Kidney (tissue), 14 donors: ENCODE data around the gene SMG5. TPM values are rescaled to one million over a fixed set of nuclear protein-coding genes. Genes with fewer than 3 reads are reported as not detected.
A peak's percentile ranks its signal among the peaks of the same experiment; 100 is the strongest.

Source experiments
- DNase-seq, 5 donors: peaks; one replicate each; pipeline ENCODE4 v3.0.0-alpha.2; 2013 to 2020
- FAIRE-seq: peaks from 2 replicates; lab custom pipeline; 2012; peaks lifted over from hg19 to GRCh38; lab: Jason Lieb, UNC
- H3K27ac ChIP-seq, 2 donors: one replicate each; pipeline ENCODE4 v1.7.0; 2013; ENCODE audit warnings: low read depth in 2 of 2, low read length in 2 of 2, inconsistent platforms in 1 of 2
- H3K27me3 ChIP-seq: one replicate; pipeline ENCODE4 v1.7.1; 2013; ENCODE audit warnings: low read length, inconsistent platforms; ENCODE audit not compliant: control insufficient read depth, insufficient read depth
- H3K36me3 ChIP-seq, 3 donors: one replicate each; pipeline versions ENCODE4 v1.7.0 to v1.7.1; 2013; ENCODE audit warnings: low read length in 3 of 3, control low read depth in 1 of 3, inconsistent platforms in 1 of 3; ENCODE audit not compliant: insufficient read depth in 3 of 3, control insufficient read depth in 2 of 3
- H3K4me1 ChIP-seq, 3 donors: one replicate each; pipeline versions ENCODE4 v1.7.0 to v1.7.1; 2013; ENCODE audit warnings: low read length in 3 of 3, inconsistent platforms in 1 of 3, low read depth in 1 of 3; ENCODE audit not compliant: control insufficient read depth in 2 of 3, insufficient read depth in 2 of 3
- H3K4me3 ChIP-seq, 3 donors: one replicate each; pipeline versions ENCODE4 v1.7.0 to v1.8.1; 2013; ENCODE audit warnings: low read length in 3 of 3, control low read depth in 1 of 3, inconsistent platforms in 1 of 3
- H3K9ac ChIP-seq, 3 donors: one replicate each; pipeline versions ENCODE4 v1.7.0 to v1.7.1; 2013; ENCODE audit warnings: low read length in 3 of 3, control low read depth in 1 of 3, inconsistent platforms in 1 of 3
- H3K9me3 ChIP-seq, 3 donors: one replicate each; pipeline versions ENCODE4 v1.7.0 to v1.7.1; 2013; ENCODE audit warnings: low read length in 3 of 3, control low read depth in 1 of 3, inconsistent platforms in 1 of 3; ENCODE audit not compliant: control insufficient read depth in 2 of 3, insufficient read depth in 1 of 3
- intact Hi-C: fragments of 100-400 bp; cut with DNase I; formaldehyde crosslinking; loops from one replicate; pipeline ENCODE4 v1.11.1; 2022
- polyA plus RNA-seq: library from polyadenylated mRNA; stranded (reverse); fragments of 350-450 nt; fragmentation: Illumina TruSeq; extraction: RNeasy Lipid Tissue Mini Kit (QIAGEN cat#74804); gene quantifications from one replicate; pipeline ENCODE4 v1.2.3, GENCODE V29; 2014; ENCODE audit warnings: low read depth, low replicate concordance; ENCODE audit not compliant: insufficient read depth
- total RNA-seq: library from RNA; stranded (reverse); fragmentation: NEBNext Ultra II Directional; extraction: Animal tissue kit (Norgen Biotek cat#: 25700); gene quantifications from one replicate; pipeline ENCODE4 v1.2.1, GENCODE V29; 2021
- TF ChIP-seq, protein P1 (sequence below): IDR thresholded peaks from 3 replicates; pipeline ENCODE4 v1.5.1; 2012; ENCODE audit warnings: mild to moderate bottlenecking, moderate library complexity, borderline replicate concordance; ENCODE audit not compliant: insufficient read depth; ENCODE audit errors: extremely low read depth
- donor health status: control.
- donor health status: control.
- donor health status: control.
- donor health status: control.
- donor health status: control.
- donor health status: DM: yes; HTN: yes; CAD: no.
- donor health status: Normal renal cell carcinoma (clear cell type).

SMG5 gene
- total and polyA plus RNA-seq, 2 donors from 2014 or later = 46.1 to 69.5 TPM

DNA sequence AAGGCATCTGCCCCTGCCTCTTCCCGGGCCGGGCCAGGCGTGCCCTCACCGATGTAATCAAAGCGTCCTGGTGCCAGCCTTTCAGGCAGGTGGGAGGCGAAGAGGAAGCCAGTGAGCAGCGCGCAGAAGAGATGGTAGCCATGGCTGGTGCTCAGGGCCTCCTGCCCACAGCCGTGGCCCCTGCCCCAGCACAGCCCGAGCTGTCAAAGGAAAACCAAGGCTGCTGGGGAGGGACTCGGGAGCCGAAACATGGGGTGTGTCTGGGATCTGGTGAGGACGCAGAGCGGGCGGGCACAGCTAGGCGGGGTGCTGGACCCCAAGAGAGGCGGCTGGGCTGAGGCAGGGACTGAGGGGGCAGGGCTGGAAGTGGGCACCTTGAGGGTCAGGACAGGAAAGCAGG is 37.9 kb downstream of the SMG5 start:
- H3K27me3 ChIP-seq = no peaks in the 10 kb centered on the region
- DNase-seq = peak in 1 of 5 donors; percentile 55
- intact Hi-C loops = no loop called here
- H3K9ac ChIP-seq = no peak overlapping the region
- no peaks in the 10 kb centered on the region for H3K9me3 ChIP-seq
- H3K36me3 ChIP-seq = peaks cover 0 to 6% (median under 1%) of the 10 kb centered on the region in 3 donors
- FAIRE-seq = no peak
- peaks cover 0 to 7% (median 0%) of the 10 kb centered on the region in 3 donors for H3K4me1 ChIP-seq
- no peak overlapping the region for H3K4me3 ChIP-seq
- no peak overlapping the region for H3K27ac ChIP-seq
- TF ChIP-seq, protein P1, sequence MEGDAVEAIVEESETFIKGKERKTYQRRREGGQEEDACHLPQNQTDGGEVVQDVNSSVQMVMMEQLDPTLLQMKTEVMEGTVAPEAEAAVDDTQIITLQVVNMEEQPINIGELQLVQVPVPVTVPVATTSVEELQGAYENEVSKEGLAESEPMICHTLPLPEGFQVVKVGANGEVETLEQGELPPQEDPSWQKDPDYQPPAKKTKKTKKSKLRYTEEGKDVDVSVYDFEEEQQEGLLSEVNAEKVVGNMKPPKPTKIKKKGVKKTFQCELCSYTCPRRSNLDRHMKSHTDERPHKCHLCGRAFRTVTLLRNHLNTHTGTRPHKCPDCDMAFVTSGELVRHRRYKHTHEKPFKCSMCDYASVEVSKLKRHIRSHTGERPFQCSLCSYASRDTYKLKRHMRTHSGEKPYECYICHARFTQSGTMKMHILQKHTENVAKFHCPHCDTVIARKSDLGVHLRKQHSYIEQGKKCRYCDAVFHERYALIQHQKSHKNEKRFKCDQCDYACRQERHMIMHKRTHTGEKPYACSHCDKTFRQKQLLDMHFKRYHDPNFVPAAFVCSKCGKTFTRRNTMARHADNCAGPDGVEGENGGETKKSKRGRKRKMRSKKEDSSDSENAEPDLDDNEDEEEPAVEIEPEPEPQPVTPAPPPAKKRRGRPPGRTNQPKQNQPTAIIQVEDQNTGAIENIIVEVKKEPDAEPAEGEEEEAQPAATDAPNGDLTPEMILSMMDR = no peak

DNA sequence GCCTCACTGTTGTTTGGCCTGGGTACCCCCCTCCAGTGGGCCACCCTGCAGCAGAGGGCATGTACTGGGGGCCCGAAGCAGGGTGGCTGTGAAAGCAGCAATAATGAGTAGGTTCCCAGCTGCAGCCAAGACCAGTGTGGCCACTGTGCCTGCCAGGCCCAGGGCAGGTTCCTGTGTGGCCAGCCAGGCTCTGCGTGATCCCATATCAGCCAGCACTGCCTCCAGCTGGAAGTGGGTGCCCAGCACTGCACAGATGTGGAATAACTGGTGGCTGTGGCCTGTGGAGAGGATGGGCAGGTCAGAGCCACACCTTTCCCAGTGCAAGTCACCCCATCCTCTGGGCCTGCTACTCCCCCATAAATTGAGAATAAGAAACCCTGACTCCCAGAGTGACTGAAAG is 38.5 kb downstream of the SMG5 start:
- Histone ChIP-seq H3K9me3 (no peaks in the 10 kb centered on the region), H3K27me3 (no peaks in the 10 kb centered on the region), H3K4me1 (peaks cover 0 to 7% (median 0%) of the 10 kb centered on the region in 3 donors), H3K4me3 (no peak overlapping the region), H3K9ac (no peak overlapping the region), H3K27ac (no peak overlapping the region), H3K36me3 (peaks cover 0 to 11% (median 3%) of the 10 kb centered on the region in 3 donors)
- TF ChIP-seq, protein P1 = no peak
- DNase-seq (no peak), FAIRE-seq (no peak)
- intact Hi-C loops = no loop called here

GRCh38 chr1:156242738-156243137 is 39.9 kb downstream of the SMG5 start:
- Histone ChIP-seq H3K4me3 (no peak overlapping the region), H3K36me3 (peaks cover 0 to 23% (median 7%) of the 10 kb centered on the region in 3 donors), H3K9ac (no peak overlapping the region), H3K27me3 (no peaks in the 10 kb centered on the region), H3K27ac (no peak overlapping the region), H3K4me1 (peaks cover 0 to 7% (median 0%) of the 10 kb centered on the region in 3 donors), H3K9me3 (no peaks in the 10 kb centered on the region)
- DNase-seq (no peak), FAIRE-seq (no peak)
- intact Hi-C loops = no loop called here
- TF ChIP-seq, protein P1 = no peak

DNA sequence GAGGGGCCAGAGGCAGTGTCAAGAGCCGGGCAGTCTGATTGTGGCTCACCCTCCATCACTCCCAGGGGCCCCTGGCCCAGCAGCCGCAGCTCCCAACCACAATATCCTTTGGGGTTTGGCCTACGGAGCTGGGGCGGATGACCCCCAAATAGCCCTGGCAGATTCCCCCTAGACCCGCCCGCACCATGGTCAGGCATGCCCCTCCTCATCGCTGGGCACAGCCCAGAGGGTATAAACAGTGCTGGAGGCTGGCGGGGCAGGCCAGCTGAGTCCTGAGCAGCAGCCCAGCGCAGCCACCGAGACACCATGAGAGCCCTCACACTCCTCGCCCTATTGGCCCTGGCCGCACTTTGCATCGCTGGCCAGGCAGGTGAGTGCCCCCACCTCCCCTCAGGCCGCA is 40.7 kb downstream of the SMG5 start, which contains the start of gene BGLAP:
BGLAP (plus strand) TSS at position 259 of the 400 bp plus-strand sequence; CDS start at position 307, 48 bp downstream.
- Histone ChIP-seq H3K4me3 (no peak within 1 kb of the TSS), H3K9me3 (no peaks in the 10 kb centered on the region), H3K36me3 (peaks cover 2 to 25% (median 10%) of the 10 kb centered on the region in 3 donors), H3K4me1 (peaks cover 0 to 7% (median 0%) of the 10 kb centered on the region in 3 donors), H3K27me3 (no peaks in the 10 kb centered on the region), H3K27ac (no peak within 1 kb of the TSS), H3K9ac (no peak within 1 kb of the TSS)
- DNase-seq = no peak
- intact Hi-C loops = no loop called here
- TF ChIP-seq, protein P1 = no peak
- no peak for FAIRE-seq
